ENCODE measurements around the gene DACT3.
A peak's percentile ranks its signal among the peaks of the same experiment; 100 is the strongest.

Gene DACT3

GRCh38 chr19:46603195-46603637, 57.8 kb downstream of the DACT3 start:
- DNase-seq = no peak
- in situ Hi-C loops (cut with MboI; ENCODE audit: low pct_unique_long_range_greater_than_20kb, low sequenced_read_pairs) = no loop called here

GRCh38 chr19:46602392-46603194, 58.4 kb downstream of the DACT3 start:
- in situ Hi-C loops (cut with MboI; ENCODE audit: low pct_unique_long_range_greater_than_20kb, low sequenced_read_pairs) = no loop called here
- DNase-seq = no peak

- DNase-seq = no peak
- in situ Hi-C loops (cut with MboI; ENCODE audit: low pct_unique_long_range_greater_than_20kb, low sequenced_read_pairs) = no loop called here
These were observed 59.4 kb downstream of the DACT3 start, which contains the start of gene CALM3 for GRCh38 chr19:46601318-46602224. CALM3 (plus strand) TSS chr19:46601330; CDS start chr19:46601435, 105 bp downstream.

DNA sequence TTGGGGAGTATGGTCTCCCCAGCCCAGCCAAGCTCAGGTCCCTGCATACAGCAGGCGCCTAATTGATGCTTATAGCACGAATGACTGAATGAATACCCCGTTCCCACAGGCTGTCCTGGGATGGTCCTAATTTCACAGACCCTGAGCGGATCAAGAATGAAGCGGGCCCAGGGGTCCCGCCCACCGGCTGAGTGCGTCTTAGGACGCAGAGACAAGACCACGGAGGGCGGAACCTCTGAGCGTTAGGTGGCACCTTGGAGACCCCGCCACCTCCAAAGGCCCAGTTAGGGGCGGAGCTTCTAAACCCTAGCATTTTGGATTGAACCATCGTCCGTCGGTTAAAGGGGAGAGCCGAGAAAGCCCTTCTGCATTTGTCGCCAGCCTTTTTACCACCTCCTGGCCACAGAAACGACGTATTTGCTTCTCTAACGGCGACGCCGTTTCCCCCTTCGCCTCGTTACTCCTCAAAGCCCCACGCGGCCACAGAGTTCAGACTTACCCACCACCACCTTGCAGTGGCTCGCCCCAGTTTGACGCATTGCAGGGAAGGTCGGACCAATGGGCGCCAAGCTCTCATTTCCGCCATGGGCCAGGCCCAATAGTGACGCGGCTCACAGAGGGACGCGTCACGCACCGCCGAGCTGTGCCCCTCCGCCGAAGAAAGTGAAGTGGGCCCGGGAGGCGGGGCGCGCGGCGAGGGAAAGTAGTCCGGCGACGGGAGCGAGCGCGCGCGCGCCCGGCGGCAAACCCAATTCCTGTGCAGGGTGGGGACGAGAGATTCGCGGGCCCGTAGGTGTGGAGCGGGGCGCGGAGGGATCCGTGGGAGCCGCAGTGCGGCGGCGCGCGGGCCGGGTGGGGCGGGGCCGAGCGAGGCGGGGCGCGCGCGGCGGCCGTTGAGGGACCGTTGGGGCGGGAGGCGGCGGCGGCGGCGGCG, 60.3 kb downstream of the DACT3 start:
- DNase-seq = peak; percentile 98
- in situ Hi-C loops (cut with MboI; ENCODE audit: low pct_unique_long_range_greater_than_20kb, low sequenced_read_pairs) = no loop called here

DNA sequence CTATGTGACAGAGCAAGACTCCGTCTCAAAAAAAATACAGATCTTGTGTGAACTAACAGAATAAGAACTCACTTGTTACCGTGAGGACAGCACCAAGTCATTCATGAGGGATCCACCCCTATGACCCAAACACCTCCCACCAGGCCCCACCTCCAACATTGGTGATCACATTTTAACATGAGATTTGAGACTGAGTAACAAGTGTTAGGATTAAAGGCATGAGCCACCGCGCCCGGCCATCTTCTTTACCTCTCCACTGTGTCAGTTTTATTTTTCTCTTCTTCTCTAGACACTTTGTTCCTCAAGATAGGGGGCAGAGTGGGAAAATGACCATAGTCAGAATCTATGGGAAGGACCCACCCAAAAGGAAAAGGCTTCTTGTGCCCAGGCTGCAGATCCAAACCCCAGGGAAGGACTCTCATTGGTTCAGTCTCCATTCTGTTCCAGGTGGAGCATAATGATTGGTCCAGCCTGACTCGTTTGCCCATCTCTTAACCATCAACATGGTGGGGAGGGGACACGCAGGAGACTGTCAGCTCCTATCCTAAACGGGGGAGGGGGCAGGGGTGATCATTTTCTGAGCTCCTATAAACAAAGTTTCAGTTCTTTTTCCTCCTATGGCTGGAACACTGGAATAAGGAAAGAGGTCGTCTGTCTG, 61.1 kb downstream of the DACT3 start:
- no peak for DNase-seq
- in situ Hi-C loops (cut with MboI; ENCODE audit: low pct_unique_long_range_greater_than_20kb, low sequenced_read_pairs) = no loop called here

GRCh38 chr19:46598372-46598917, 62.5 kb downstream of the DACT3 start:
- no peak for DNase-seq
- in situ Hi-C loops (cut with MboI; ENCODE audit: low pct_unique_long_range_greater_than_20kb, low sequenced_read_pairs) = no loop called here
